ENCODE results near the gene MMP20.
A peak's percentile ranks its signal among the peaks of the same experiment; 100 is the strongest.
"Not testable (repeated sequence)": the region's sequence is repeated elsewhere in the genome, so short reads cannot be mapped to it uniquely, and the experiment has no call there.

Gene MMP20

DNA sequence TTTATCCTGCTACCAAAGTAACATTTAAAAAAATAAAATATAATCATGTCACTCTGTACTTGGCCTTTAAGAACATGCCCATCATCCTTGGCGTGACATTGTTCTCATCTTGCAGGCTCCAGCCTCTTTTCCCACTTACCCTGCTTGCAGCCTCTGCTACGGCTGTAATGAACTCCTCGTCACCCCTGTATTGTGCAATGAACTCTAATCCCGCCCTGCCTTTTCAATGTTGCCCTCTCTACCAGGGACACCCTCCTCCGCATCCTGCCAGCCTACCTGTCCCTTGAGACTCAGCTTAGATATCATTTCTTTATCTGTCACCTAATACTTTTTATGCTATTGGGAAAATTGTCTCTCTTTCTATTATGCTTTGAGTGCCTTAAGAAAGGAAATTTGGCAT, 12.6 kb upstream of the MMP20 start:
- Mint-ChIP-seq H3K4me1 (ENCODE audit: low read depth) (no peaks in the 10 kb centered on the region), H3K27ac (no peak overlapping the region), H3K4me3 (no peak overlapping the region), H3K9me3 (no peaks in the 10 kb centered on the region), H3K36me3 (ENCODE audit: low read depth) (no peaks in the 10 kb centered on the region), H3K27me3 (no peaks in the 10 kb centered on the region)
- DNase-seq = no peak

DNA sequence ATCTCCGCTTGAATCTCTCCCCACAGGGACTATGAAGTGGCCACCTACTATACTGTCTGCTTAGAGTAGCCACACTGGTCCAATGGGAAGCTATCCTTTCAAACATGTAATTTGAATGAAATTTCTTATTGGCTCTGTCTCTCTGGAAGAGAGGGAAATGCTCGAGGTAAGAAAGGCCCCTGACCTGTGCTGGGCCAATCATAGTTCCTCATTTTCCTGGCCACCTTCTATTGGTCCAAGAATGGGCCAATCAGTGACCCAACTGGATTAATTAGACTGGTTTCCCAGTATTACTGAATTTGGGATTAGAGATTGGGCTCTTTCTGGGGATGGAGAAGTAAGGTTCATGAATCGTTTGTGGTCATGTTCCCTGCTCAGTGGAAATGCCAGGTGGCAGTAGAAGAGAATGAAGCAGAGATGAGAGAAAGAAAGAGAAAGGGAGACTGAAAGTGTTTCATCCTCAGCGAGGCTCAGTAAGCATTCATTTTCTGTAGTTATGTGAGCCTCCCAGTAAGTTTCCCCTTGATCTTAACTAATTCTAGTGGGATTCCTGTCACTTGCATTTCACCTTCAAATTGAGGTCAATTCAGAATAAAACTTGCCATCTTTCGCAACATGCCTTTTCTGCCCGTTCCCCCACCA, 8.4 kb upstream of the MMP20 start:
- Mint-ChIP-seq H3K4me1 (ENCODE audit: low read depth) (no peaks in the 10 kb centered on the region), H3K36me3 (ENCODE audit: low read depth) (no peaks in the 10 kb centered on the region), H3K27me3 (peaks cover 10% of the 10 kb centered on the region), H3K27ac (no peak overlapping the region), H3K9me3 (no peaks in the 10 kb centered on the region), H3K4me3 (no peak overlapping the region)
- DNase-seq = no peak

GRCh38 chr11:102632026-102632425, 6.9 kb upstream of the MMP20 start:
- no peak overlapping the region for H3K4me3 Mint-ChIP-seq
- no peak for DNase-seq
- no peaks in the 10 kb centered on the region for H3K9me3 Mint-ChIP-seq
- peaks cover 15% of the 10 kb centered on the region for H3K27me3 Mint-ChIP-seq
- no peaks in the 10 kb centered on the region for H3K4me1 Mint-ChIP-seq (ENCODE audit: low read depth)
- no peaks in the 10 kb centered on the region for H3K36me3 Mint-ChIP-seq (ENCODE audit: low read depth)
- H3K27ac Mint-ChIP-seq = no peak overlapping the region

GRCh38 chr11:102630598-102631448, 5.7 kb upstream of the MMP20 start:
- H3K36me3 Mint-ChIP-seq (ENCODE audit: low read depth) = no peaks in the 10 kb centered on the region
- DNase-seq = no peak
- no peak overlapping the region for H3K4me3 Mint-ChIP-seq
- peaks cover 18% of the 10 kb centered on the region for H3K27me3 Mint-ChIP-seq
- no peaks in the 10 kb centered on the region for H3K4me1 Mint-ChIP-seq (ENCODE audit: low read depth)
- no peaks in the 10 kb centered on the region for H3K9me3 Mint-ChIP-seq
- H3K27ac Mint-ChIP-seq = no peak overlapping the region

DNA sequence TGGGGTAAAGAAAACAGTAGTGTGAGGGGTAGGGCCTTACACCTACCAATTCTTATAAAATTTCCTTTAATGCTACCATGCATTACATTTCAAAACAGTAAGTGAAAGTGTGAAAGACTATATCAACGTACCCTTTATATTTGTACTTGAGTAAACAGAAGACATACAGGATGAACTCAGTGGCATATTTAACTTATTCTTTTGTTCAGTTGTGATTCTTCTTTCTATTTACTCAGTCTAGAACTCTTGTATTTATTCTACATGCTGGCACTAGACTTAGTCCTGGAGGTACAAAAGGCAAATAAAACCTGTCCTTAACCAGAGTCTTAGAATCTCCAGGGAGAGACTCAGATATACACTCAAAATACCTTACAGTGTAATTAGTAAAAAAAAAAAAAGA, 4.8 kb upstream of the MMP20 start:
- H3K9me3 Mint-ChIP-seq; H3K4me3 Mint-ChIP-seq; DNase-seq; H3K36me3 Mint-ChIP-seq (ENCODE audit: low read depth); H3K4me1 Mint-ChIP-seq (ENCODE audit: low read depth); H3K27ac Mint-ChIP-seq: not testable (repeated sequence)
- peaks cover 21% of the 10 kb centered on the region for H3K27me3 Mint-ChIP-seq

GRCh38 chr11:102626676-102627075, 1.5 kb upstream of the MMP20 start:
- Mint-ChIP-seq H3K4me3 (no peak overlapping the region), H3K27me3 (peaks cover 27% of the 10 kb centered on the region), H3K4me1 (ENCODE audit: low read depth) (no peaks in the 10 kb centered on the region), H3K36me3 (ENCODE audit: low read depth) (no peaks in the 10 kb centered on the region), H3K27ac (no peak overlapping the region), H3K9me3 (no peaks in the 10 kb centered on the region)
- no peak for DNase-seq

GRCh38 chr11:102623998-102624397, 1.1 kb downstream of the MMP20 start:
- DNase-seq = no peak
- H3K27me3 Mint-ChIP-seq = peaks cover 17% of the 10 kb centered on the region
- H3K27ac Mint-ChIP-seq = no peak overlapping the region
- H3K9me3 Mint-ChIP-seq = no peaks in the 10 kb centered on the region
- H3K36me3 Mint-ChIP-seq (ENCODE audit: low read depth) = no peaks in the 10 kb centered on the region
- no peak overlapping the region for H3K4me3 Mint-ChIP-seq
- H3K4me1 Mint-ChIP-seq (ENCODE audit: low read depth) = no peaks in the 10 kb centered on the region

DNA sequence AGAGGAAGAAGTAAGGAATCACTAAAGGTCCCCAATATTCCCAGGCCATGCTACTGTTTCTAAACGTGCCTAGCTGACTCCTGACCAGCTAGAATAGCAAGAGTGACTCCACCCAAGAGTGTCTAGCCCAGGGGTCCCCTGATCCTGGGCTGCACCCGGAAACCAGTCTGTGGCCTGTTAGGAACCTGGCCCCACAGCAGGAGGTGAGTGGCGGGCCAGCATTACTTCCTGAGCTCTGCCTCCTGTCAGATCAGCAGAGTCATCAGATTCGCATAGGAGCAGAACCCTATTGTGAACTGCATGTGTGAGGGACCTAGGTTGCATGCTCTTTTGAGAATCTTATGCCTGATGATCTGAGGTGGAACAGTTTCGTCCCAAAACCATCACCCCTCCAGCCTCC, 2.0 kb downstream of the MMP20 start:
- Mint-ChIP-seq H3K27ac (no peak overlapping the region), H3K27me3 (peaks cover 17% of the 10 kb centered on the region), H3K4me3 (no peak overlapping the region), H3K9me3 (no peaks in the 10 kb centered on the region), H3K36me3 (ENCODE audit: low read depth) (no peaks in the 10 kb centered on the region), H3K4me1 (ENCODE audit: low read depth) (no peaks in the 10 kb centered on the region)
- no peak for DNase-seq

DNA sequence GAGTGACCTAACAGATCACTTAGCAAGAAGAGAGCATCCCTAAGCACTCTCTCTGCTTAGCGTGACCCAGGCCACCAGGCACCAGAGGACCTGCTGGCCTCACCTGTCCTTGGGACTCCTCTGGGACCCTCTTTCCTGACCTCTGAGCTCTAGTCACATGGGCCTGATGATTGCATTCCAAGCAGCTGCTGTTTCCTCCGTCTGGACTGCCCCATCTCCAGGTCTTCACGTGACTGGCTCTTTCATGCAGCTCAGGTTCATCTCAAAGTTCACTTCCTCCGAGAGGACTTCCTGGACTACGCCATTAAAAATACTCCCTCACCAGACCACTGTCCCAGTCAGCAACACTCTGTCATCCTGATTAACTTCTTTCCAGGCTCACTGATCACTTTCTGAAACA, 2.9 kb downstream of the MMP20 start:
- DNase-seq = no peak
- Mint-ChIP-seq H3K4me1 (ENCODE audit: low read depth) (no peaks in the 10 kb centered on the region), H3K9me3 (no peaks in the 10 kb centered on the region), H3K27ac (no peak overlapping the region), H3K4me3 (no peak overlapping the region), H3K36me3 (ENCODE audit: low read depth) (no peaks in the 10 kb centered on the region), H3K27me3 (peaks cover 14% of the 10 kb centered on the region)

GRCh38 chr11:102620818-102621561, 4.1 kb downstream of the MMP20 start:
- Mint-ChIP-seq H3K27ac (peak overlapping the region; percentile 45), H3K4me1 (ENCODE audit: low read depth) (no peaks in the 10 kb centered on the region), H3K4me3 (no peak overlapping the region), H3K36me3 (ENCODE audit: low read depth) (no peaks in the 10 kb centered on the region), H3K9me3 (no peaks in the 10 kb centered on the region), H3K27me3 (peaks cover 11% of the 10 kb centered on the region)
- no peak for DNase-seq

DNA sequence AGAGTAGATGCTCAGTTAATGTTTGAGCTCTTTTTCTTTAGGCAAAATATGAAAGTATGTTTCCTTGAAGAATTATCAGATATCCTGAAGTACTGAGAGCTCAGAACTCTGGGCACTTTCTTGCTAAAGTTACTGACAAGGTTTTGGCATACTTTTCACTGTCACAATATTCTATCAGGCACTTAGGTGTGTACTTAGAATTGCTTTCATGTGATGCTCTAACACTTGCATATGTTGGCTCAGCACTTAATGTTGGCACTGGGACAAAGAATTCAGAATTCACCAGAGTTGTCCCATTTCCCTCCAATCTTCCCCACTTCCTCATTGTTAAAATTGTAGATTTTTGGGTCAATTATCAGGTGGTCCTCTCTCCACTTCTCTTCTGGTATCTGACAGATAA, 5.0 kb downstream of the MMP20 start:
- no peak overlapping the region for H3K4me3 Mint-ChIP-seq
- peaks cover 6% of the 10 kb centered on the region for H3K27me3 Mint-ChIP-seq
- no peak overlapping the region for H3K27ac Mint-ChIP-seq
- no peaks in the 10 kb centered on the region for H3K4me1 Mint-ChIP-seq (ENCODE audit: low read depth)
- no peak for DNase-seq
- H3K9me3 Mint-ChIP-seq = no peaks in the 10 kb centered on the region
- H3K36me3 Mint-ChIP-seq (ENCODE audit: low read depth) = no peaks in the 10 kb centered on the region

GRCh38 chr11:102617466-102618008, 7.6 kb downstream of the MMP20 start:
- H3K27me3 Mint-ChIP-seq = peaks cover 3% of the 10 kb centered on the region
- H3K27ac Mint-ChIP-seq = no peak overlapping the region
- no peak overlapping the region for H3K4me3 Mint-ChIP-seq
- no peaks in the 10 kb centered on the region for H3K9me3 Mint-ChIP-seq
- no peaks in the 10 kb centered on the region for H3K36me3 Mint-ChIP-seq (ENCODE audit: low read depth)
- DNase-seq = no peak
- peaks cover 2% of the 10 kb centered on the region for H3K4me1 Mint-ChIP-seq (ENCODE audit: low read depth)

DNA sequence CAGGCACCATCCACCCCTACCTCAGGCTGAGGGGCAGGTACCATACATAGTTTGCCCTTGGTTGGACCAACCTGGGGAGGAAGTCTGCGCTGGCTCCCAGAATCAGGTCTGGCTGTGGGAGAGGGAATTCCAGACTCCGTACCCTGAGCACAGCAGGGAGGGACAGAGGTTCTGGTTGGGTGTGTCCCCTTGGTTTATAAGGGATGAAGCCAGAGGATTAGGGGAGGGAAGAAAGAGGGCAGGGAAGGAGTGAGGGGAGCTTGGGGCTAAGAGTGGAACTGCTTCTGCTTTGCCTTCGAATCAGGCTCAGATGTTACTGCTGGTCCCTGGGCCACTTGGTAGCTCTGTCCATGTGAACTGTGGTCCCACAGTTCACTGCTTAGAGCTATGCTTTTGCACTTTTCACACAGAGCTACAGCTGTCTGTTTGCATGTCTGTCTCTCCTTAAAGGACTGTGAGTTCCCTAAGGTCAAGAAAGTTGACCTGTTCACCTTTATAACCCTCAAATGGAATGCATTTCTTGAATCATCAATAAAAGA, 9.2 kb downstream of the MMP20 start:
- Mint-ChIP-seq H3K9me3 (no peaks in the 10 kb centered on the region), H3K4me3 (no peak overlapping the region), H3K27ac (no peak overlapping the region)

DNA sequence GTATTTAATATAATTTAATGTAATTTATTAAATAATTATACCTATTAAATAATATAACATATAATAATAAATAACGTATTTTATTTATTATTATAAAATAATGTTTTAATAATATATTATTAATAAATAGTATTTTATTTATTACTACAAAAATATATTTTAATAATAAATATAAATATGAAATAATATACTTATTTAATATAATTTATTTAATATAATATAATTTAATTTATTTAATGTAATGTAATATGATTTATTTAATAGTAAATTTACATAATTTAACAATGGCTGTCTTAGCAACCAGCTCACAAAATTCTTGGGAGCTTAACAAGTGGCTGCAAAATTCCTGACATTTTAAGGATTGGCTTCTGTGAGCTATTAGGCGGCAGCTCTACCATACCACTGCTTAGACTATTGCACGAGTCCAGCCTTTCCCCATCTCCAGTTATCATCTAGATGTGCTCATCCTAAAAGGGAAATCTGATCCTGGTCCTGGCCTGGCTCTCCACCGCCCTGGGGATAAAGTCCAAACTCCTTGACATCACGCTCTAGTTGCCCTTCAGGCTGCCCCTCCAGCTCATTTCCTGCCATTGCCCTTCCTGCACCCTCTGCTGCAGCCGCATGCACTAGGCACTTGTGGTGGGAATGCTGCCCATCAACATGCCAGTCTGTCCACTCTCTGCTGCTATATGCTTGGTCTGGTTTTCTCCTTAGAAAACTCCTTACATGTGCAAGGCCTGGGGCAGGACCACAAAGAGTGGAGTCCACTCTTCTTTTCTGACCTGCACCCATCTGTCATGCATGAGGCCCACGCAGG, 9.8 kb downstream of the MMP20 start:
- H3K4me3 Mint-ChIP-seq = no peak overlapping the region
- no peaks in the 10 kb centered on the region for H3K9me3 Mint-ChIP-seq
- H3K27ac Mint-ChIP-seq = no peak overlapping the region
- no peaks in the 10 kb centered on the region for H3K36me3 Mint-ChIP-seq (ENCODE audit: low read depth)
- peaks cover 11% of the 10 kb centered on the region for H3K4me1 Mint-ChIP-seq (ENCODE audit: low read depth)
- no peaks in the 10 kb centered on the region for H3K27me3 Mint-ChIP-seq
- no peak for DNase-seq

More for the DNA sequence above, 9.2 kb downstream of the MMP20 start:
- no peaks in the 10 kb centered on the region for H3K36me3 Mint-ChIP-seq (ENCODE audit: low read depth)
- no peaks in the 10 kb centered on the region for H3K27me3 Mint-ChIP-seq
- peaks cover 9% of the 10 kb centered on the region for H3K4me1 Mint-ChIP-seq (ENCODE audit: low read depth)
- no peak for DNase-seq

Data from activated T-cell treated with anti-CD3 and anti-CD28 coated beads, Interleukin-2, amount 50 U/mL, for 24 hours (primary cell).